ENCODE data around the gene EBF3.
A peak's percentile ranks its signal among the peaks of the same experiment; 100 is the strongest.

EBF3 gene

GRCh38 chr10:129831150-129831549 lies 132.9 kb downstream of the EBF3 start:
- DNase-seq: no peak

- DNase-seq: no peak
Observed at GRCh38 chr10:129825826-129826225, 138.2 kb downstream of the EBF3 start.

GRCh38 chr10:129825221-129825620 lies 138.9 kb downstream of the EBF3 start:
- no peak for DNase-seq

GRCh38 chr10:129820451-129820850 lies 143.6 kb downstream of the EBF3 start:
- DNase-seq: no peak

- DNase-seq: no peak
Observed at GRCh38 chr10:129816656-129817045, 147.4 kb downstream of the EBF3 start.

- DNase-seq: no peak
Observed at GRCh38 chr10:129815898-129816655, 148.0 kb downstream of the EBF3 start.

GRCh38 chr10:129814681-129815646 lies 149.1 kb downstream of the EBF3 start:
- no peak for DNase-seq

GRCh38 chr10:129812398-129812797 lies 151.7 kb downstream of the EBF3 start:
- no peak for DNase-seq

- DNase-seq: no peak
Observed at GRCh38 chr10:129811208-129811607, 152.9 kb downstream of the EBF3 start.

GRCh38 chr10:129809841-129810240 lies 154.2 kb downstream of the EBF3 start:
- DNase-seq: no peak

- DNase-seq: no peak
Observed at GRCh38 chr10:129809431-129809830, 154.6 kb downstream of the EBF3 start.

- no peak for DNase-seq
Observed at GRCh38 chr10:129808092-129808983, 155.7 kb downstream of the EBF3 start.

GRCh38 chr10:129807211-129807610 lies 156.9 kb downstream of the EBF3 start:
- no peak for DNase-seq

- DNase-seq: no peak
Observed at GRCh38 chr10:129800796-129801340, 163.2 kb downstream of the EBF3 start.

GRCh38 chr10:129799942-129800341 lies 164.1 kb downstream of the EBF3 start:
- no peak for DNase-seq

GRCh38 chr10:129796710-129797420 lies 167.2 kb downstream of the EBF3 start:
- no peak for DNase-seq

- DNase-seq: peak; percentile 47
Observed at GRCh38 chr10:129793996-129794395, 170.1 kb downstream of the EBF3 start.

- DNase-seq: no peak
Observed at GRCh38 chr10:129793479-129793878, 170.6 kb downstream of the EBF3 start.

GRCh38 chr10:129792864-129793263 lies 171.2 kb downstream of the EBF3 start:
- no peak for DNase-seq

GRCh38 chr10:129792141-129792540 lies 171.9 kb downstream of the EBF3 start:
- DNase-seq: no peak

- peak; percentile 40 for DNase-seq
Observed at GRCh38 chr10:129790715-129791446, 173.2 kb downstream of the EBF3 start.
